Measurements from ENCODE around the gene EAF1. TPM values are rescaled to one million over a fixed set of nuclear protein-coding genes. Genes with fewer than 3 reads are reported as not detected.
"Not testable (repeated sequence)": the region's sequence is repeated elsewhere in the genome, so short reads cannot be mapped to it uniquely, and the experiment has no call there.

Gene EAF1
- total RNA-seq, 1 donor from 2014 or later = 23.9 TPM

DNA sequence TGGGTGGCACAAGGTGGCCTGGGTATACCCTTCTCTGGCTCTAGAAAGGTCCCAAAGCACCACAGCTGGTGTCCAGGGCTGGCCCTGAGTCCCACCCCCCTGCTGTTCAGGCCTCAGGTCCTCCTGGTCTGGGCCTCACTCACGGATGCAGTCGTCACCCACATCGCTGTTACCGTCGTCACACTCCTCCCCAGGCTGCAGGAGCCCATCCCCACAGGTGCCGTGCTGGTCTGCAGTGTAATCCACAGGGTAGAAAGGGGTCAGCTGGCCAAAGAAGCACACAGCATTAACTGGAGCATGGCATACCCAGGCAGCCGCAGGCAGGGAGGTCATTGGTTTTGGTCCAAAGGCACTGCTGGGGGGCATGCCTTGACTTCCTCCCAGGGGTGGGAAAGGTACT is 28.4 kb downstream of the EAF1 start:
- H3K9me3 Mint-ChIP-seq (ENCODE audit: unreplicated experiment) = no peaks in the 10 kb centered on the region
- no peak overlapping the region for H3K27ac Mint-ChIP-seq (ENCODE audit: unreplicated experiment)
- DNase-seq (ENCODE audit: low spot score) = no peak
- TF ChIP-seq, protein P1, sequence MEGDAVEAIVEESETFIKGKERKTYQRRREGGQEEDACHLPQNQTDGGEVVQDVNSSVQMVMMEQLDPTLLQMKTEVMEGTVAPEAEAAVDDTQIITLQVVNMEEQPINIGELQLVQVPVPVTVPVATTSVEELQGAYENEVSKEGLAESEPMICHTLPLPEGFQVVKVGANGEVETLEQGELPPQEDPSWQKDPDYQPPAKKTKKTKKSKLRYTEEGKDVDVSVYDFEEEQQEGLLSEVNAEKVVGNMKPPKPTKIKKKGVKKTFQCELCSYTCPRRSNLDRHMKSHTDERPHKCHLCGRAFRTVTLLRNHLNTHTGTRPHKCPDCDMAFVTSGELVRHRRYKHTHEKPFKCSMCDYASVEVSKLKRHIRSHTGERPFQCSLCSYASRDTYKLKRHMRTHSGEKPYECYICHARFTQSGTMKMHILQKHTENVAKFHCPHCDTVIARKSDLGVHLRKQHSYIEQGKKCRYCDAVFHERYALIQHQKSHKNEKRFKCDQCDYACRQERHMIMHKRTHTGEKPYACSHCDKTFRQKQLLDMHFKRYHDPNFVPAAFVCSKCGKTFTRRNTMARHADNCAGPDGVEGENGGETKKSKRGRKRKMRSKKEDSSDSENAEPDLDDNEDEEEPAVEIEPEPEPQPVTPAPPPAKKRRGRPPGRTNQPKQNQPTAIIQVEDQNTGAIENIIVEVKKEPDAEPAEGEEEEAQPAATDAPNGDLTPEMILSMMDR (IDR thresholded peaks at IDR 0.05; ENCODE audit: unreplicated experiment) = no peak
- H3K36me3 Mint-ChIP-seq (ENCODE audit: low read depth, unreplicated experiment) = peaks cover 9% of the 10 kb centered on the region
- no peaks in the 10 kb centered on the region for H3K4me1 Mint-ChIP-seq (ENCODE audit: unreplicated experiment)
- H3K4me3 Mint-ChIP-seq (ENCODE audit: unreplicated experiment) = no peak overlapping the region
- peaks cover 4% of the 10 kb centered on the region for H3K27me3 Mint-ChIP-seq (ENCODE audit: unreplicated experiment)

DNA sequence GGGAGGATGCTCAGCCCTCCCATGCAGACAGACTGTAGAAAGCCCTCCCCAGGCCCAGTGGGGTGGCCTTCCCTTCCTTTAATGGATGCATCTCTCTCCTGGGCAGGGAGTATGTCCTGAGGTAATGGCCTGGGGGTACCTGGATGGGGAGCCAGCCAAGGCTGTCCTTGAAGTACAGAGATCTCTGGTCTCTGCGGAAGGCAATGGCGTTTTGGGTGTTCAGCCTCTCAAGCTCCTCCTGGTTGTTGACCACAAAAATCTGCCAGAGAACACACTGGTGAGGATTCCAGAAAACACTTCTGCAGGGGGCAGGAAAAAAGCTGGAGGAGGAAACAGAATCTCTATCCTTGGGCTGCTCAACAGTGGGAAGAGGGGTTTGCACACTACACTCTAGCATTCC is 28.9 kb downstream of the EAF1 start:
- no peak for DNase-seq (ENCODE audit: low spot score)
- TF ChIP-seq, protein P1 (IDR thresholded peaks at IDR 0.05; ENCODE audit: unreplicated experiment) = no peak
- Mint-ChIP-seq H3K4me3 (ENCODE audit: unreplicated experiment) (no peak overlapping the region), H3K27me3 (ENCODE audit: unreplicated experiment) (peaks cover 4% of the 10 kb centered on the region), H3K9me3 (ENCODE audit: unreplicated experiment) (no peaks in the 10 kb centered on the region), H3K27ac (ENCODE audit: unreplicated experiment) (no peak overlapping the region), H3K36me3 (ENCODE audit: low read depth, unreplicated experiment) (peaks cover 5% of the 10 kb centered on the region), H3K4me1 (ENCODE audit: unreplicated experiment) (peaks cover 1% of the 10 kb centered on the region)

DNA sequence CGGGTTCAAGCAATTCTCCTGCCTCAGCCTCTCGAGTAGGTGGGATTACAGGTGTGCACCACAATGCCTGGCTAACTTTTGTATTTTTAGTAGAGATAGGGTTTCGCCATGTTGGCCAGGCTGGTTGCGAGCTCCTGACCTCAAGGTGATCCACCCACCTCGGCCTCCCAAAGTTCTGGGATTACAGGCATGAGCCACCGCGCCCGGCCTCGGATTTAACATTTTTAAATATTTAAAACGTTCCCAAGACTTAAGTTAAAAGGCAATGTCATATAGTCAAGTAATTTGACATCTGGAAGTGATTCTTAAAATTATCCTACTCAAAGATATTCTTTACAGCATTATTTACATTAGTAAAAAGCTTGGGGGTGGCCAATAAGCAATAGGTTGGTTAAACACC is 29.5 kb downstream of the EAF1 start:
- H3K27ac Mint-ChIP-seq (ENCODE audit: unreplicated experiment); H3K4me1 Mint-ChIP-seq (ENCODE audit: unreplicated experiment); H3K9me3 Mint-ChIP-seq (ENCODE audit: unreplicated experiment); H3K4me3 Mint-ChIP-seq (ENCODE audit: unreplicated experiment); H3K36me3 Mint-ChIP-seq (ENCODE audit: low read depth, unreplicated experiment); DNase-seq (ENCODE audit: low spot score); H3K27me3 Mint-ChIP-seq (ENCODE audit: unreplicated experiment): not testable (repeated sequence)

DNA sequence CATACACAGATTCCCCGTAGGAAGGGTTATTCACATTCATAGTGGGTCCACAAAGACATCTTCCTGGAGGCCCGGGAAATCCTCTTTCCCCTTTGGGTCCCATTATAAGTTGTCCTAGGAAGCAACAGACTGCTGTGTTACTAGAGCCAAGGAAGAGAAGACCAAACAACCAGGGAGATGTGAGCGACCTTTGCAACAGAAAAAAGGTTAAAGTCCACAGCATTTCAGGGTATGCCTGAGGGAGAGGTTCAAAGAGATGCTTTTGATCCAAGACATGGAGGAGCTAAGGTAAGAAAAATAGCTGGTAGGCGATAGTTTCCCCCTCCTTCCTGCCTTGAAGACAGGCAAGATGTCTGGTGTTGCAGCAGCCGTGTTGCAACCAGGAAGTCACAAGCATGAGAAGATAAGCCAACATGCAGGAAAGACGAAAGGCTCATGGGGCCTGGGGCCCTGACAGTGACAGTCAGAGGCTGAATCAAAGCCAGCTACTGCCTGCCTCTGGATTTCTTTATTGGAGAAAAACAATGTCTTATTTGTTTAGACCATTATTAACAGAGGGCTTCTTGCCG is 30.9 kb downstream of the EAF1 start:
- TF ChIP-seq, protein P1 (IDR thresholded peaks at IDR 0.05; ENCODE audit: unreplicated experiment) = no peak
- H3K27ac Mint-ChIP-seq (ENCODE audit: unreplicated experiment) = no peak overlapping the region
- peaks cover 3% of the 10 kb centered on the region for H3K36me3 Mint-ChIP-seq (ENCODE audit: low read depth, unreplicated experiment)
- H3K4me1 Mint-ChIP-seq (ENCODE audit: unreplicated experiment) = peaks cover 3% of the 10 kb centered on the region
- peaks cover 4% of the 10 kb centered on the region for H3K27me3 Mint-ChIP-seq (ENCODE audit: unreplicated experiment)
- H3K4me3 Mint-ChIP-seq (ENCODE audit: unreplicated experiment) = no peak overlapping the region
- no peak for DNase-seq (ENCODE audit: low spot score)
- no peaks in the 10 kb centered on the region for H3K9me3 Mint-ChIP-seq (ENCODE audit: unreplicated experiment)

DNA sequence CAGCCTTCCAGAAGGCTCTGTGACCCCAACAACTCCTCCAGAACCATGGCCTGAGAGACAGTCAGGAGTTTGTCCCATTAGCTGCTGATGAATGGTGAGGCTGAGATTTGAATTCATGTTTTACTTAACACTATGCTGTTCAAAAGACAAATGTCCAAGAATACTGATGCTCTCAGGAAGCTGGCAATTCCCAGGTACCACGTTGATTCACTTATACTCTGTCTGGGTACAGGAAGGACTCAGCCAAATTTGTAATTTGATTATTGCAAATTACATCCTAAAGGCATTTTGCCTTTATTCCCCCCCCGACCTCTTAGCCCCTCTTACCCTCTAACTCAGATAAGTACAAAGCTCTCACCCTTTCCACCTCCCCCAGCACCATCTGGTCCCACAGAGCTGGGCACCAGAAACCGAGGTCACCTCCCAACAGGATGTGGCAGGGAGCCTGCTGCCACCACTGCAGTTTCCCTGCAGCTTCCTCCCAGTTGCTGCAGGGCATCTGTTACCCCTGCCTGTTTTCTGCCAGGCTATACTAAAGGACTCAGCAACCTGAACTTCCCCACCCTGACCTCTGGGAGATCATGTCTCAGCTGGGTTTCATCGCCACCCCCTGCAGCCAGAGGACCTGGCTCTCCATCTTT is 33.6 kb downstream of the EAF1 start:
- no peaks in the 10 kb centered on the region for H3K27me3 Mint-ChIP-seq (ENCODE audit: unreplicated experiment)
- no peak overlapping the region for H3K27ac Mint-ChIP-seq (ENCODE audit: unreplicated experiment)
- TF ChIP-seq, protein P1 (IDR thresholded peaks at IDR 0.05; ENCODE audit: unreplicated experiment) = no peak
- H3K9me3 Mint-ChIP-seq (ENCODE audit: unreplicated experiment) = no peaks in the 10 kb centered on the region
- H3K36me3 Mint-ChIP-seq (ENCODE audit: low read depth, unreplicated experiment) = peaks cover 3% of the 10 kb centered on the region
- no peak for DNase-seq (ENCODE audit: low spot score)
- H3K4me1 Mint-ChIP-seq (ENCODE audit: unreplicated experiment) = peaks cover 3% of the 10 kb centered on the region
- no peak overlapping the region for H3K4me3 Mint-ChIP-seq (ENCODE audit: unreplicated experiment)
